H9 (cell line): ENCODE data around the gene ZNF407. TPM values are rescaled to one million over a fixed set of nuclear protein-coding genes. Genes with fewer than 3 reads are reported as not detected.
A peak's percentile ranks its signal among the peaks of the same experiment; 100 is the strongest.

ENCODE experiments used
- DNase-seq: peaks from one replicate; pipeline ENCODE4 v3.0.0-alpha.2; 2017
- H2AFZ ChIP-seq: one replicate; pipeline ENCODE4 v1.6.1; 2013; ENCODE audit warnings: mild to moderate bottlenecking, low read length, control low read depth, moderate library complexity
- H2AK5ac ChIP-seq: 2 replicates; pipeline ENCODE4 v1.6.1; 2013; ENCODE audit warnings: low read length, control low read depth, mixed read lengths; ENCODE audit not compliant: insufficient read length
- H2BK120ac ChIP-seq: one replicate; pipeline ENCODE4 v1.6.1; 2013; ENCODE audit warnings: low read depth, mild to moderate bottlenecking, low read length, control low read depth, inconsistent platforms; ENCODE audit not compliant: poor library complexity, severe bottlenecking
- H2BK12ac ChIP-seq: 2 replicates; pipeline ENCODE4 v1.6.1; 2013; ENCODE audit warnings: low read length, control low read depth, mixed read lengths, low read depth; ENCODE audit not compliant: insufficient read length
- H2BK15ac ChIP-seq: 2 replicates; pipeline ENCODE4 v1.6.1; 2013; ENCODE audit warnings: low read depth, low read length, control low read depth
- H2BK20ac ChIP-seq: one replicate; pipeline ENCODE4 v1.6.1; 2013; ENCODE audit warnings: low read depth, mild to moderate bottlenecking, low read length, control low read depth, inconsistent platforms; ENCODE audit not compliant: poor library complexity, severe bottlenecking
- H2BK5ac ChIP-seq: 2 replicates; pipeline ENCODE4 v1.6.1; 2013; ENCODE audit warnings: low read length, control low read depth, mixed read lengths; ENCODE audit not compliant: insufficient read length
- H3K14ac ChIP-seq: 2 replicates; pipeline ENCODE4 v1.6.1; 2013; ENCODE audit warnings: low read length, control low read depth; ENCODE audit not compliant: insufficient read depth
- H3K18ac ChIP-seq: 2 replicates; pipeline ENCODE4 v1.6.1; 2013; ENCODE audit warnings: low read depth, mild to moderate bottlenecking, mixed read lengths, low read length, control low read depth; ENCODE audit not compliant: insufficient read length
- H3K23ac ChIP-seq: 2 replicates; pipeline ENCODE4 v1.6.1; 2013; ENCODE audit warnings: low read length, control low read depth, mixed read lengths, low read depth; ENCODE audit not compliant: insufficient read length
- H3K23me2 ChIP-seq: 2 replicates; pipeline ENCODE4 v1.6.1; 2013; ENCODE audit warnings: low read depth, mild to moderate bottlenecking, mixed read lengths, low read length, control low read depth; ENCODE audit not compliant: insufficient read length, poor library complexity, severe bottlenecking
- H3K27ac ChIP-seq: 2 replicates; pipeline ENCODE4 v1.5.1; 2013; ENCODE audit warnings: low read length, control low read depth, mixed read lengths, low read depth; ENCODE audit not compliant: insufficient read length
- H3K27me3 ChIP-seq: 2 replicates; pipeline ENCODE4 v1.6.1; 2013; ENCODE audit warnings: low read length, control low read depth, inconsistent platforms; ENCODE audit not compliant: insufficient read depth
- H3K4ac ChIP-seq: 2 replicates; pipeline ENCODE4 v1.6.1; 2013; ENCODE audit warnings: low read depth, mild to moderate bottlenecking, control low read depth, inconsistent platforms, low read length, moderate library complexity
- H3K4me1 ChIP-seq: 2 replicates; pipeline ENCODE4 v1.6.1; 2013; ENCODE audit warnings: low read length, control low read depth, inconsistent platforms; ENCODE audit not compliant: insufficient read depth
- H3K4me2 ChIP-seq: 2 replicates; pipeline ENCODE4 v1.6.1; 2013; ENCODE audit warnings: low read length, control low read depth, mixed read lengths; ENCODE audit not compliant: insufficient read length, insufficient read depth
- H3K56ac ChIP-seq: 2 replicates; pipeline ENCODE4 v1.6.1; 2013; ENCODE audit warnings: low read depth, mild to moderate bottlenecking, mixed read lengths, low read length, control low read depth; ENCODE audit not compliant: insufficient read length
- H3K79me1 ChIP-seq: 2 replicates; pipeline ENCODE4 v1.6.1; 2013; ENCODE audit warnings: low read depth, mild to moderate bottlenecking, moderate library complexity, low read length, control low read depth, inconsistent platforms; ENCODE audit not compliant: insufficient read depth, poor library complexity, severe bottlenecking
- H3K79me2 ChIP-seq: 2 replicates; pipeline ENCODE4 v1.6.1; 2013; ENCODE audit warnings: low read length, control low read depth, inconsistent platforms; ENCODE audit not compliant: insufficient read depth
- H3K9ac ChIP-seq: 2 replicates; pipeline ENCODE4 v1.6.1; 2013; ENCODE audit warnings: low read length, control low read depth, mixed read lengths; ENCODE audit not compliant: insufficient read length; ENCODE audit errors: extremely low read depth
- H3K9me3 ChIP-seq: one replicate; pipeline ENCODE4 v1.6.1; 2013; ENCODE audit warnings: low read depth, low read length, inconsistent platforms; ENCODE audit not compliant: control insufficient read depth
- H3T11ph ChIP-seq: one replicate; pipeline ENCODE4 v1.6.1; 2013; ENCODE audit warnings: mild to moderate bottlenecking, low read length, control low read depth, inconsistent platforms
- H4K20me1 ChIP-seq: one replicate; pipeline ENCODE4 v1.6.1; 2013; ENCODE audit not compliant: control insufficient read depth, insufficient read length, insufficient read depth
- H4K5ac ChIP-seq: 2 replicates; pipeline ENCODE4 v1.6.1; 2013; ENCODE audit warnings: low read depth, mild to moderate bottlenecking, mixed read lengths, low read length, control low read depth; ENCODE audit not compliant: insufficient read length
- H4K8ac ChIP-seq: replicated peaks from 2 replicates; pipeline ENCODE4 v1.6.1; 2013; ENCODE audit warnings: low read length, control low read depth, mixed read lengths, low read depth; ENCODE audit not compliant: insufficient read length
- H4K91ac ChIP-seq: 2 replicates; pipeline ENCODE4 v1.6.1; 2013; ENCODE audit warnings: low read depth, mild to moderate bottlenecking, moderate library complexity, mixed read lengths, low read length, control low read depth; ENCODE audit not compliant: insufficient read length
- H3K27ac Mint-ChIP-seq, 3 experiments: 2 replicates in 2 of 3; 3 replicates in 1 of 3; pipeline ENCODE4 v1.8.0; 2020 to 2021; ENCODE audit warnings: mixed read lengths in 3 of 3, mild to moderate bottlenecking in 1 of 3, moderate library complexity in 1 of 3
- H3K27me3 Mint-ChIP-seq: 2 replicates; pipeline ENCODE4 v1.8.0; 2021; ENCODE audit warnings: low read depth, mild to moderate bottlenecking, moderate library complexity, mixed read lengths
- H3K36me3 Mint-ChIP-seq, 3 experiments: 2 replicates in 2 of 3; 3 replicates in 1 of 3; pipeline ENCODE4 v1.8.0; 2020 to 2021; ENCODE audit warnings: low read depth in 3 of 3, mixed read lengths in 3 of 3; ENCODE audit not compliant: insufficient read depth in 1 of 3
- H3K4me1 Mint-ChIP-seq, 2 experiments: 2 replicates each; pipeline ENCODE4 v1.8.0; 2020; ENCODE audit warnings: mixed read lengths in 2 of 2
- H3K4me3 Mint-ChIP-seq, 2 experiments: 2 replicates in 1 of 2; 3 replicates in 1 of 2; pipeline ENCODE4 v1.8.0; 2020 to 2021; ENCODE audit warnings: mild to moderate bottlenecking in 2 of 2, mixed read lengths in 2 of 2, moderate library complexity in 1 of 2
- H3K9me3 Mint-ChIP-seq, 2 experiments: 2 replicates in 1 of 2; 3 replicates in 1 of 2; pipeline ENCODE4 v1.8.0; 2020; ENCODE audit warnings: mild to moderate bottlenecking in 2 of 2, mixed read lengths in 2 of 2, moderate library complexity in 1 of 2
- WGBS: extraction: QIAGEN DNeasy Blood & Tissue Kit; methylation state at CpG from one replicate; pipeline ENCODE4 v1.1.7; 2013; ENCODE audit warnings: missing lambda C conversion rate, low lambda C conversion rate, mixed read lengths; ENCODE audit not compliant: insufficient read length; ENCODE audit errors: extremely low coverage; 5-methylcytosine and 5-hydroxymethylcytosine counted together
- total RNA-seq: library from RNA; stranded (reverse); gene quantifications from 2 replicates; pipeline ENCODE4 v1.2.1, GENCODE V29; 2021
- TF ChIP-seq, protein P1 (sequence below): fragments of 200-600 bp; sonication (generic); conservative IDR thresholded peaks from 3 replicates; pipeline ENCODE4 v1.8.0; 2021; ENCODE audit warnings: antibody characterized with exemption, mild to moderate bottlenecking

Gene ZNF407
- total RNA-seq, 1 experiment from 2014 or later = 8.7 TPM

DNA sequence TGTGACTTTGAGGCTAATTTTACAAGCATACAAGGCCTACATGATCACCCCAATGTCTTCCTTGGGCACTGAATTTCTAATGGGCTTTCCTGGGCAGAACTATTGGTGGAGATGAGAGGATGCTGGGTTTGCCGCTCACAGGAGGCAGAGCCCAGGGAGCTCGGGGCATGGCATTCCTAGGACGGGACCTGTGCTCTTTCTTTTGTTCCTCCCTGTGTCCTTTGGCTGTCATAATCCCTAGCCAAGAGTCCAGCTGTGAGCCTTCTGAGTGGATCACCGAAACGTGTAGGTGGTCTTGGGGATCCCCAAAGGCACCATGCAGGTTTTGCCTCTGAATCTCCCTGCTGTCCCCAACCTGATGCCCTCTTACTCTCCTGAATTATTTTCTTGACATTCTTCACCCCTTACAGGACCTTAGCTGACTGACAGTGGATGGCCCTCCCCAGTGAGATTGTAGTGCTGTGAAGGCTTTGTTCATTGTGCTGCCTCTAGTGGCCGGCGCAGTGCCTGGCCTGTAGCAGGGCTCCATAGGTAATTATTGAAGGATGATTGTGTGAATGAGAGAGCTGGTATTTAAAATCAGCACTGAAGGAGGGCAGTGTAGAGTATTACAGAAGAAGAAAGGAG is 221.9 kb downstream of the ZNF407 start:
- no peak overlapping the region for H3K14ac ChIP-seq
- H2AFZ ChIP-seq = peak overlapping the region; percentile 19
- H2AK5ac ChIP-seq = no peak overlapping the region
- H4K91ac ChIP-seq = no peak overlapping the region
- H3K4ac ChIP-seq = no peak overlapping the region
- DNase-seq = peak; percentile 91
- H3K9ac ChIP-seq = no peak overlapping the region
- H3K79me1 ChIP-seq = no peaks in the 10 kb centered on the region
- H2BK20ac ChIP-seq = no peak overlapping the region
- peaks cover 0 to 3% of the 10 kb centered on the region in 2 experiments; a peak in 1 of 5 replicates for H3K9me3 Mint-ChIP-seq
- no peak overlapping the region for H3K4me3 Mint-ChIP-seq
- no peak overlapping the region for H3K27ac Mint-ChIP-seq
- H2BK15ac ChIP-seq = no peak overlapping the region
- H3K4me1 Mint-ChIP-seq = peaks cover 0 to 6% of the 10 kb centered on the region in 2 experiments
- no peak overlapping the region for H4K5ac ChIP-seq
- TF ChIP-seq, protein P1, sequence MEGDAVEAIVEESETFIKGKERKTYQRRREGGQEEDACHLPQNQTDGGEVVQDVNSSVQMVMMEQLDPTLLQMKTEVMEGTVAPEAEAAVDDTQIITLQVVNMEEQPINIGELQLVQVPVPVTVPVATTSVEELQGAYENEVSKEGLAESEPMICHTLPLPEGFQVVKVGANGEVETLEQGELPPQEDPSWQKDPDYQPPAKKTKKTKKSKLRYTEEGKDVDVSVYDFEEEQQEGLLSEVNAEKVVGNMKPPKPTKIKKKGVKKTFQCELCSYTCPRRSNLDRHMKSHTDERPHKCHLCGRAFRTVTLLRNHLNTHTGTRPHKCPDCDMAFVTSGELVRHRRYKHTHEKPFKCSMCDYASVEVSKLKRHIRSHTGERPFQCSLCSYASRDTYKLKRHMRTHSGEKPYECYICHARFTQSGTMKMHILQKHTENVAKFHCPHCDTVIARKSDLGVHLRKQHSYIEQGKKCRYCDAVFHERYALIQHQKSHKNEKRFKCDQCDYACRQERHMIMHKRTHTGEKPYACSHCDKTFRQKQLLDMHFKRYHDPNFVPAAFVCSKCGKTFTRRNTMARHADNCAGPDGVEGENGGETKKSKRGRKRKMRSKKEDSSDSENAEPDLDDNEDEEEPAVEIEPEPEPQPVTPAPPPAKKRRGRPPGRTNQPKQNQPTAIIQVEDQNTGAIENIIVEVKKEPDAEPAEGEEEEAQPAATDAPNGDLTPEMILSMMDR = peak; percentile 93
- H2BK5ac ChIP-seq = no peak overlapping the region
- no peak overlapping the region for H4K8ac ChIP-seq
- H3K4me2 ChIP-seq = peak overlapping the region; percentile 15
- no peaks in the 10 kb centered on the region for H3K23me2 ChIP-seq
- peaks cover 2% of the 10 kb centered on the region; the same call in 1 of the 2 replicates for H3K4me1 ChIP-seq
- no peaks in the 10 kb centered on the region for H4K20me1 ChIP-seq
- H3K18ac ChIP-seq = no peak overlapping the region
- H3K9me3 ChIP-seq = no peaks in the 10 kb centered on the region
- no peak overlapping the region for H3K27ac ChIP-seq
- H3T11ph ChIP-seq = no peak overlapping the region
- no CpG with 5 or more reads among the region's 7 CpGs for WGBS
- peaks cover 2% of the 10 kb centered on the region; the same call in 1 of the 2 replicates for H3K27me3 ChIP-seq
- H3K36me3 Mint-ChIP-seq = 0 out of 7 replicates have a peak, but pooled peaks cover 2 to 4% (median 3%) of the 10 kb centered on the region in 3 experiments
- no peaks in the 10 kb centered on the region for H3K79me2 ChIP-seq
- H3K27me3 Mint-ChIP-seq = no peaks in the 10 kb centered on the region
- H2BK12ac ChIP-seq = no peak overlapping the region
- no peak overlapping the region for H3K56ac ChIP-seq
- H2BK120ac ChIP-seq = no peak overlapping the region
- no peak overlapping the region for H3K23ac ChIP-seq
